GM10248 (cell line): ENCODE measurements around the gene PHYKPL.

ENCODE experiments used
- CTCF ChIA-PET: fragments of 300-600 bp; sonication (Branson Sonifier 250); formaldehyde crosslinking; extraction: SDS; loops from one replicate; lab custom pipeline; 2021; ENCODE audit warnings: antibody characterized with exemption; lab: Yijun Ruan, JAX
- POLR2A ChIA-PET: fragments of 350-650 bp; sonication (Branson Sonifier 250); formaldehyde crosslinking; extraction: SDS; loops from one replicate; lab custom pipeline; 2020; ENCODE audit warnings: antibody characterized with exemption; lab: Yijun Ruan, JAX
- DNase-seq: peaks from one replicate; pipeline ENCODE4 v3.0.0; 2012; ENCODE audit errors: extremely low spot score
- TF ChIP-seq, protein P1 (sequence below): IDR thresholded peaks from 2 replicates; pipeline ENCODE4 v1.5.1; 2012; ENCODE audit warnings: mild to moderate bottlenecking, low read depth; ENCODE audit errors: extremely low read depth, missing control alignments, control extremely low read depth

Gene PHYKPL

GRCh38 chr5:178194026-178194425 is 38.6 kb downstream of the PHYKPL start:
- CTCF ChIA-PET, result no interaction called here
- DNase-seq, result no peak
- POLR2A ChIA-PET, result no interaction called here
- TF ChIP-seq, protein P1, sequence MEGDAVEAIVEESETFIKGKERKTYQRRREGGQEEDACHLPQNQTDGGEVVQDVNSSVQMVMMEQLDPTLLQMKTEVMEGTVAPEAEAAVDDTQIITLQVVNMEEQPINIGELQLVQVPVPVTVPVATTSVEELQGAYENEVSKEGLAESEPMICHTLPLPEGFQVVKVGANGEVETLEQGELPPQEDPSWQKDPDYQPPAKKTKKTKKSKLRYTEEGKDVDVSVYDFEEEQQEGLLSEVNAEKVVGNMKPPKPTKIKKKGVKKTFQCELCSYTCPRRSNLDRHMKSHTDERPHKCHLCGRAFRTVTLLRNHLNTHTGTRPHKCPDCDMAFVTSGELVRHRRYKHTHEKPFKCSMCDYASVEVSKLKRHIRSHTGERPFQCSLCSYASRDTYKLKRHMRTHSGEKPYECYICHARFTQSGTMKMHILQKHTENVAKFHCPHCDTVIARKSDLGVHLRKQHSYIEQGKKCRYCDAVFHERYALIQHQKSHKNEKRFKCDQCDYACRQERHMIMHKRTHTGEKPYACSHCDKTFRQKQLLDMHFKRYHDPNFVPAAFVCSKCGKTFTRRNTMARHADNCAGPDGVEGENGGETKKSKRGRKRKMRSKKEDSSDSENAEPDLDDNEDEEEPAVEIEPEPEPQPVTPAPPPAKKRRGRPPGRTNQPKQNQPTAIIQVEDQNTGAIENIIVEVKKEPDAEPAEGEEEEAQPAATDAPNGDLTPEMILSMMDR, result no peak

- TF ChIP-seq, protein P1, result no peak
- no peak for DNase-seq
- ChIA-PET CTCF (no interaction called here), POLR2A (no interaction called here)
These were observed 39.3 kb downstream of the PHYKPL start for GRCh38 chr5:178193251-178193809.

GRCh38 chr5:178192787-178193186 is 39.8 kb downstream of the PHYKPL start:
- DNase-seq, result no peak
- POLR2A ChIA-PET, result no interaction called here

GRCh38 chr5:178192244-178192643 is 40.4 kb downstream of the PHYKPL start:
- POLR2A ChIA-PET, result no interaction called here
- no peak for DNase-seq
- CTCF ChIA-PET, result no interaction called here
- TF ChIP-seq, protein P1, result no peak

More at GRCh38 chr5:178192787-178193186, 39.8 kb downstream of the PHYKPL start:
- CTCF ChIA-PET, result no interaction called here
- TF ChIP-seq, protein P1, result no peak

DNA sequence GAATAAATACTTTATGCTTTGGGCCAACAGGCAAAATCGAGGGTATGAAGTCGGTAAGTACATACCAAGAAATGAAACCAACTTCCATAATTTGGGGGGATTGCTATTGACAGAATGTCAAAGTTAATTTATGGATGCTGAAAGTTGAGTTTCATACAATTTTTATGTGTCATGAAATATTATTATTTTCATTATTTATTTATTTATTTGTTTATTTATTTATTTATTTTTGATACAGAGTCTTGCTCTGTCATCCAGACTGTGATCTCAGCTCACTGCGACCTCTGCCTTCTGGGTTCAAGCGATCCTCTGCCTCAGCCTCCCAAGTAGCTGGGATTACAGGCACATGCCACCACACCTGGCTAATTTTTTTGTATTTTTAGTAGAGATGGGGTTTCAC is 40.9 kb downstream of the PHYKPL start:
- CTCF ChIA-PET, result no interaction called here
- TF ChIP-seq, protein P1, result no peak
- no peak for DNase-seq
- POLR2A ChIA-PET, result no interaction called here

DNA sequence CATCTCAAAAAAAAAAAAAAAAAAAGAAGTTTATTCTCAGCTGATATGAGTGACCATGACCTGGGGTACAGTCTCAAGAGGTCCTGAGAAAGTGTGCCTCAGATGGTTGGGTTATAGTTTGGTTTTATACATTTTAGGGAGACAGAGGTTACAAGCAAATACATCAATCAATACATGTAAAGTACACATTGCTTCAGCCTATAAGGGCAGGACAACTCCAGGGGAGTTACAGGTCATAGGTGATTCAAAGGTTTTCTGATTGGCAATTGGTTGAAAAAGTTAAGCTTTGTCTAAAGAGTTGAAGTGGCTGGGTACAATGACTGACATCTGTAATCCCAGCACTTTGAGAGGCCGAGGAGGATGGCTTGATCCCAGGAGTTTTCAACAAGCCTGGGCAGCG is 43.2 kb downstream of the PHYKPL start:
- POLR2A ChIA-PET, result no interaction called here

More for the DNA sequence above, 43.2 kb downstream of the PHYKPL start:
- TF ChIP-seq, protein P1, result no peak
- CTCF ChIA-PET, result interaction anchor here (0.9 to 1.3 kb wide), 2 partner anchors 21 to 68 kb away, joined by 3 read pairs; no protein-coding TSS in a partner anchor
- DNase-seq, result no peak
